B cell (primary cell): ENCODE results near the gene ADSS2. TPM values are rescaled to one million over a fixed set of nuclear protein-coding genes. Genes with fewer than 3 reads are reported as not detected.

ENCODE experiments used
- ATAC-seq: fragments of 200-7000 bp; cut with Tn5 transposase; one replicate; pipeline ENCODE4 v1.10.0; 2021; ENCODE audit warnings: low read depth, mild to moderate bottlenecking, moderate number of reproducible peaks, moderate library complexity
- CTCF ChIA-PET: fragments of 350-600 bp; sonication (Branson Sonifier 250); formaldehyde crosslinking; loops from one replicate; lab custom pipeline; 2021; ENCODE audit warnings: antibody characterized with exemption, inconsistent platforms; lab: Charles Lee
- POLR2A ChIA-PET: fragments of 350-600 bp; sonication (Branson Sonifier 250); formaldehyde crosslinking; loops from one replicate; lab custom pipeline; 2021; ENCODE audit warnings: antibody characterized with exemption; lab: Charles Lee
- DNase-seq: peaks from one replicate; pipeline ENCODE4 v3.0.0; 2013
- H2AFZ ChIP-seq: 2 replicates; pipeline ENCODE4 v1.6.1; 2012; ENCODE audit warnings: mild to moderate bottlenecking, low read depth, low read length; ENCODE audit not compliant: insufficient read depth, poor library complexity, severe bottlenecking
- H3K27ac ChIP-seq, 2 donors: 1 replicate in 1 of 2; 2 replicates in 1 of 2; pipeline ENCODE4 v1.5.1; 2012 to 2013; ENCODE audit warnings: low read length in 2 of 2, mild to moderate bottlenecking in 2 of 2, moderate library complexity in 1 of 2
- H3K27me3 ChIP-seq, 4 experiments: fragments of 200-600 bp in 1 of 4; sonication (generic) in 1 of 4; replicated peaks in 1 of 4; 1 replicate in 2 of 4; 2 replicates in 2 of 4; pipeline versions ENCODE4 v1.6.1 to v1.7.0; 2013 to 2016; ENCODE audit warnings: low read length in 3 of 4, mild to moderate bottlenecking in 2 of 4, mixed read lengths in 1 of 4, moderate library complexity in 1 of 4; ENCODE audit not compliant: insufficient read depth in 4 of 4, control insufficient read depth in 3 of 4; ENCODE audit errors: control extremely low read depth in 1 of 4
- H3K36me3 ChIP-seq, 2 experiments: replicated peaks in 1 of 2; 1 replicate in 1 of 2; 2 replicates in 1 of 2; pipeline versions ENCODE4 v1.6.1 to v1.7.1; 2013; ENCODE audit warnings: low read length in 1 of 2; ENCODE audit not compliant: insufficient read depth in 2 of 2, control insufficient read depth in 1 of 2; ENCODE audit errors: control extremely low read depth in 1 of 2, extremely low read depth in 1 of 2
- H3K4me1 ChIP-seq, 2 donors: fragments of 200-600 bp in 1 of 2; sonication (generic) in 1 of 2; 1 replicate in 1 of 2; 2 replicates in 1 of 2; pipeline versions ENCODE4 v1.5.1 to v1.6.1; 2013 to 2017; ENCODE audit warnings: low read length in 2 of 2; ENCODE audit not compliant: control insufficient read depth in 2 of 2, insufficient read depth in 2 of 2
- H3K4me2 ChIP-seq: replicated peaks from 2 replicates; pipeline ENCODE3; 2012; ENCODE audit warnings: mild to moderate bottlenecking, low read depth, low read length; ENCODE audit not compliant: poor library complexity, severe bottlenecking
- H3K4me3 ChIP-seq, 5 experiments: fragments of 200-600 bp in 1 of 5; sonication (generic) in 1 of 5; 1 replicate in 3 of 5; 2 replicates in 2 of 5; pipeline versions ENCODE4 v1.5.1 to v1.7.0; 2011 to 2016; ENCODE audit warnings: low read length in 4 of 5, mild to moderate bottlenecking in 4 of 5, low read depth in 2 of 5, control low read depth in 1 of 5, moderate library complexity in 1 of 5; ENCODE audit not compliant: insufficient read depth in 1 of 5; ENCODE audit errors: control extremely low read depth in 1 of 5, extremely low read depth in 1 of 5
- H3K79me2 ChIP-seq: fragments of 200-600 bp; sonication (generic); one replicate; pipeline ENCODE4 v1.6.0; 2016; ENCODE audit warnings: low read length; ENCODE audit not compliant: control insufficient read depth, insufficient read depth
- H3K9ac ChIP-seq: fragments of 200-600 bp; sonication (generic); 2 replicates; pipeline ENCODE4 v1.6.1; 2017; ENCODE audit warnings: mild to moderate bottlenecking, low read length, moderate library complexity
- H3K9me3 ChIP-seq, 3 donors: one replicate each; pipeline versions ENCODE4 v1.6.1 to v1.7.1; 2013; ENCODE audit warnings: low read length in 2 of 3; ENCODE audit not compliant: control insufficient read depth in 2 of 3, insufficient read depth in 1 of 3; ENCODE audit errors: control extremely low read depth in 1 of 3
- H4K20me1 ChIP-seq: 2 replicates; pipeline ENCODE4 v1.6.0; 2012; ENCODE audit warnings: mild to moderate bottlenecking, low read length; ENCODE audit not compliant: insufficient read depth, control insufficient read depth, poor library complexity, severe bottlenecking
- H3K27ac Mint-ChIP-seq: one replicate; pipeline ENCODE4 v1.8.0; 2021; ENCODE audit warnings: mixed read lengths
- H3K27me3 Mint-ChIP-seq: one replicate; pipeline ENCODE4 v1.8.0; 2021; ENCODE audit warnings: mixed read lengths
- H3K4me1 Mint-ChIP-seq: one replicate; pipeline ENCODE4 v1.8.0; 2021; ENCODE audit warnings: mixed read lengths
- H3K4me3 Mint-ChIP-seq: one replicate; pipeline ENCODE4 v1.8.0; 2021; ENCODE audit warnings: mixed read lengths
- H3K9me3 Mint-ChIP-seq: one replicate; pipeline ENCODE4 v1.8.0; 2022; ENCODE audit warnings: mixed read lengths; ENCODE audit not compliant: insufficient read depth
- CTCF ChIP-seq: fragments of 200-600 bp; IDR thresholded peaks from one replicate; pipeline ENCODE4 v1.8.0; 2022; ENCODE audit warnings: antibody characterized with exemption, mild to moderate bottlenecking
- EZH2 ChIP-seq: IDR thresholded peaks from 2 replicates; pipeline ENCODE4 v1.6.1; 2012; ENCODE audit warnings: borderline replicate concordance, low read depth, mild to moderate bottlenecking, moderate library complexity, low read length; ENCODE audit not compliant: insufficient read depth, poor library complexity, severe bottlenecking
- WGBS: methylation state at CpG from one replicate; pipeline ENCODE4 v1.1.5; 2013; ENCODE audit warnings: missing lambda C conversion rate; ENCODE audit not compliant: insufficient coverage; 5-methylcytosine and 5-hydroxymethylcytosine counted together
- intact Hi-C: fragments of 100-400 bp; cut with micrococcal nuclease; formaldehyde crosslinking; loops from one replicate; pipeline ENCODE4 v1.10.0; 2022
- polyA plus RNA-seq: library from polyadenylated mRNA; depleted of rRNA; stranded (reverse); fragments of >200 nt; gene quantifications from 2 replicates; pipeline ENCODE4 v1.2.3, GENCODE V29; 2012
- total RNA-seq, 2 donors: library from RNA; stranded (reverse); fragments of 120-200 nt in 1 of 2; gene quantifications; 1 replicate in 1 of 2; 2 replicates in 1 of 2; pipeline versions ENCODE4 v1.2.3 to v1.2.4, GENCODE V29; 2013 to 2022

ADSS2 gene
- total and polyA plus RNA-seq, 2 donors (not counting 1 experiment from before 2014, with no cell fraction given), result 13.0 to 48.4 TPM

GRCh38 chr1:244436336-244437085 is 15.2 kb downstream of the ADSS2 start:
- H3K9me3 ChIP-seq, result no peaks in the 10 kb centered on the region
- H3K4me1 ChIP-seq, result no peaks in the 10 kb centered on the region
- ChIA-PET CTCF (interaction anchor here (0.6 kb wide), 1 partner anchor 28 kb away, joined by 3 read pairs; no protein-coding TSS in a partner anchor), POLR2A (no interaction called here)
- no peak overlapping the region for H3K9ac ChIP-seq
- Mint-ChIP-seq H3K9me3 (no peaks in the 10 kb centered on the region), H3K4me3 (no peak overlapping the region), H3K4me1 (peaks cover 4% of the 10 kb centered on the region), H3K27me3 (no peaks in the 10 kb centered on the region), H3K27ac (no peak overlapping the region)
- no peak overlapping the region for H3K4me3 ChIP-seq
- intact Hi-C loops, result no loop called here
- no peak overlapping the region for H3K27ac ChIP-seq
- H3K27me3 ChIP-seq, result no peaks in the 10 kb centered on the region
- no peak for ATAC-seq
- peaks cover 46% of the 10 kb centered on the region for H4K20me1 ChIP-seq
- H2AFZ ChIP-seq, result no peak overlapping the region
- TF ChIP-seq CTCF, result no peak
- TF ChIP-seq EZH2, result no peak
- 95% methylated on average over 4 of the region's 7 CpGs for WGBS
- peaks cover 46% of the 10 kb centered on the region for H3K79me2 ChIP-seq
- peaks cover 8 to 44% of the 10 kb centered on the region in 2 experiments for H3K36me3 ChIP-seq
- DNase-seq, result no peak
- H3K4me2 ChIP-seq, result no peak overlapping the region

GRCh38 chr1:244435562-244436205 is 16.0 kb downstream of the ADSS2 start:
- Mint-ChIP-seq H3K27me3 (no peaks in the 10 kb centered on the region), H3K4me3 (no peak overlapping the region), H3K4me1 (peaks cover 4% of the 10 kb centered on the region), H3K27ac (no peak overlapping the region), H3K9me3 (no peaks in the 10 kb centered on the region)
- intact Hi-C loops, result no loop called here
- 80% methylated on average over 1 of the region's 6 CpGs for WGBS
- Histone ChIP-seq H3K9me3 (no peaks in the 10 kb centered on the region), H3K4me1 (no peaks in the 10 kb centered on the region), H3K9ac (no peak overlapping the region), H3K4me2 (no peak overlapping the region), H3K27ac (no peak overlapping the region), H4K20me1 (peaks cover 38% of the 10 kb centered on the region), H2AFZ (no peak overlapping the region), H3K27me3 (no peaks in the 10 kb centered on the region), H3K4me3 (no peak overlapping the region), H3K79me2 (peaks cover 38% of the 10 kb centered on the region), H3K36me3 (peaks cover 8 to 46% of the 10 kb centered on the region in 2 experiments)
- DNase-seq (no peak), ATAC-seq (no peak)
- CTCF ChIA-PET, result interaction anchor here (0.6 kb wide), 1 partner anchor 28 kb away, joined by 3 read pairs; no protein-coding TSS in a partner anchor
- POLR2A ChIA-PET, result no interaction called here
- TF ChIP-seq EZH2, result no peak
- no peak for TF ChIP-seq CTCF
